PC-9 (cell line): ENCODE measurements around the gene FASTK.

ENCODE experiments used
- EZH2 ChIP-seq: fragments of 200-600 bp; sonication (generic); IDR thresholded peaks from 2 replicates; pipeline ENCODE4 v1.8.0; 2017; ENCODE audit warnings: antibody characterized with exemption, low read depth
- TF ChIP-seq, protein P1 (sequence below): fragments of 200-600 bp; sonication (generic); conservative IDR thresholded peaks from 2 replicates; pipeline ENCODE4 v1.6.1; 2017; ENCODE audit warnings: mixed run types, antibody characterized with exemption, mild to moderate bottlenecking, moderate library complexity

- TF ChIP-seq, protein P1, sequence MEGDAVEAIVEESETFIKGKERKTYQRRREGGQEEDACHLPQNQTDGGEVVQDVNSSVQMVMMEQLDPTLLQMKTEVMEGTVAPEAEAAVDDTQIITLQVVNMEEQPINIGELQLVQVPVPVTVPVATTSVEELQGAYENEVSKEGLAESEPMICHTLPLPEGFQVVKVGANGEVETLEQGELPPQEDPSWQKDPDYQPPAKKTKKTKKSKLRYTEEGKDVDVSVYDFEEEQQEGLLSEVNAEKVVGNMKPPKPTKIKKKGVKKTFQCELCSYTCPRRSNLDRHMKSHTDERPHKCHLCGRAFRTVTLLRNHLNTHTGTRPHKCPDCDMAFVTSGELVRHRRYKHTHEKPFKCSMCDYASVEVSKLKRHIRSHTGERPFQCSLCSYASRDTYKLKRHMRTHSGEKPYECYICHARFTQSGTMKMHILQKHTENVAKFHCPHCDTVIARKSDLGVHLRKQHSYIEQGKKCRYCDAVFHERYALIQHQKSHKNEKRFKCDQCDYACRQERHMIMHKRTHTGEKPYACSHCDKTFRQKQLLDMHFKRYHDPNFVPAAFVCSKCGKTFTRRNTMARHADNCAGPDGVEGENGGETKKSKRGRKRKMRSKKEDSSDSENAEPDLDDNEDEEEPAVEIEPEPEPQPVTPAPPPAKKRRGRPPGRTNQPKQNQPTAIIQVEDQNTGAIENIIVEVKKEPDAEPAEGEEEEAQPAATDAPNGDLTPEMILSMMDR = no peak
- no peak for TF ChIP-seq EZH2
Measured at GRCh38 chr7:151069841-151070573, 10.6 kb downstream of the FASTK start.
